GM21576 (cell line): ENCODE data around the gene MMEL1.
"Not testable (repeated sequence)": the region's sequence is repeated elsewhere in the genome, so short reads cannot be mapped to it uniquely, and the experiment has no call there.

Experiments used
- ATAC-seq: cut with Tn5 transposase; IDR thresholded peaks from one replicate; pipeline ENCODE4 v1.9.1; 2021; ENCODE audit warnings: mild to moderate bottlenecking, moderate library complexity; ENCODE audit not compliant: unreplicated experiment

The MMEL1 gene, protein sequence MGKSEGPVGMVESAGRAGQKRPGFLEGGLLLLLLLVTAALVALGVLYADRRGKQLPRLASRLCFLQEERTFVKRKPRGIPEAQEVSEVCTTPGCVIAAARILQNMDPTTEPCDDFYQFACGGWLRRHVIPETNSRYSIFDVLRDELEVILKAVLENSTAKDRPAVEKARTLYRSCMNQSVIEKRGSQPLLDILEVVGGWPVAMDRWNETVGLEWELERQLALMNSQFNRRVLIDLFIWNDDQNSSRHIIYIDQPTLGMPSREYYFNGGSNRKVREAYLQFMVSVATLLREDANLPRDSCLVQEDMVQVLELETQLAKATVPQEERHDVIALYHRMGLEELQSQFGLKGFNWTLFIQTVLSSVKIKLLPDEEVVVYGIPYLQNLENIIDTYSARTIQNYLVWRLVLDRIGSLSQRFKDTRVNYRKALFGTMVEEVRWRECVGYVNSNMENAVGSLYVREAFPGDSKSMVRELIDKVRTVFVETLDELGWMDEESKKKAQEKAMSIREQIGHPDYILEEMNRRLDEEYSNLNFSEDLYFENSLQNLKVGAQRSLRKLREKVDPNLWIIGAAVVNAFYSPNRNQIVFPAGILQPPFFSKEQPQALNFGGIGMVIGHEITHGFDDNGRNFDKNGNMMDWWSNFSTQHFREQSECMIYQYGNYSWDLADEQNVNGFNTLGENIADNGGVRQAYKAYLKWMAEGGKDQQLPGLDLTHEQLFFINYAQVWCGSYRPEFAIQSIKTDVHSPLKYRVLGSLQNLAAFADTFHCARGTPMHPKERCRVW

DNA sequence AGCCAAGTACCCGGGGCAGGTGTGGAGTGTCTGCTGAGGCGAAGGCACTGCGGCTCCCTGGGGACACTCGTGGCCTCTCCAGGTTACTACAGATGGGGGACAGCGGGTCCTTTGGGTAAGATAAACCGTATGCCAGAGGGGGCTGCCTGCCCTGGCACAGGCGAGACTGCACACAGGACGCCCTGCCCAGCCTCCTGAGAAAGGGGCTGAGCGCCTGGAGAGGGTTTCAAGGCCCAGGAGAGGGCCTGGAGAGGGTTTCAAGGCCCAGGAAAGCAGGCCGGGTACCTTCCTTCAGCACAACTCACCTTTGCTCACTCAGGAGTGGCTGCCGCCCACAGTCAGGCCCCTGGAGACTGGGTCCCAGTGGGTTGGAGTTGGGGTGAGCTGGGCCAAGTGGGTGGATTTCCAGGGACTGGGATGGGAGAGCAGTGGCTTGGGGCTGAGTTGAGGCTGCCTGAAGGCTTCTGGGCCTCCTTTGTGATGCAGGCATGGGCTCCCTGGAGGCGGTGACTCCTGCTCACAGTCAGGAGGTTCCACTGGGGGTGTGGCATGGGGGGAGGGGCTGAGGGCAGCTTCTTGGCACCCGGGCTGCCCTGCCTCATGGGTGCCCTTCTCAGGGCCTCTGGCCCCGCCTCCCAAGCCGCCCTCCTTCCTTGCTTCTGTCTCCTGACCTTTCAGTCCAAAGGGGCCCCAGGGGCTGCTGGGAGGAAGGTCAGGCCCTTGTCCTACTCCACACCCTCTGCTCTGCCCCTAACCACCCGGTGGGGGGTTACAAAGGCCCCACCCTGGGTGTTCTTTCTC lies at the start of gene MMEL1:
Gene MMEL1 (minus strand): TSS at position 456 of the 801 bp plus-strand sequence. CDS start 3,532 bp downstream, outside the sequence.
- no peak for ATAC-seq

- ATAC-seq = not testable (repeated sequence)
Observed at GRCh38 chr1:2676726-2677125, 43.9 kb upstream of the MMEL1 start.

DNA sequence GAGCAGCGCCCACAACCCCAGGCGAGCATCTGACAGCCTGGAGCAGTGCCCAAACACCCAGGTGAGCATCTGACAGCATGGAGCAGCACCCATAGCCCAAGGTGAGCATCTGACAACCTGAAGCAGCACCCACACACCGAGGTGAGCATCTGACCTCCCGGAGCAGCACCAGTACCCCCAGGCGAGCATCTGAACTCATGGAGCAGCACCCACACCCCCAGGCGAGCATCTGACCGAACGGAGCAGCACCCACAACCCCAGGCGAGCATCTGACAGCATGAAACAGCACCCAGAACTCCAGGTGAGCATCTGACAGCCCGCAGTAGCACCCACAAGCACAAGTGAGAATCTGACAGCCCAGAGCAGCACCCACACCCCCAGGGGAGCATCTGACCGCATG lies 38.8 kb upstream of the MMEL1 start:
- ATAC-seq = not testable (repeated sequence)

DNA sequence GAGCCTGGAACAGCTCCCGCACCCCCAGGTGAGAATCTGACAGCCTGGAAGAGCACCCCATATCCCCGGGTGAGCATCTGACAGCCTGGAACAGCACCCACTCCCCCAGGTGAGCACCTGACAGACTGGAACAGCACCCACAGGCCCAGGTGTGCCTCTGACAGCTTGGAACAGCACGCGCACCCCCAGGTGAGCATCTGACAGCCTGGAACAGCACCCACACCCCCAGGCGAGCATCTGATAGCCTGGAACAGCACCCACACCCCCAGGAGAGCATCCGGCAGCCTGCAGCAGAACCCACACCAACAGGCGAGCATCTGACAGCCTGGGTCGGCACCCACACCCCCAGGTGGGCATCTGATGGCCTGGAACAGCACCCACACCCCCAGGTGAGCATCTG lies 27.0 kb upstream of the MMEL1 start:
- not testable (repeated sequence) for ATAC-seq

DNA sequence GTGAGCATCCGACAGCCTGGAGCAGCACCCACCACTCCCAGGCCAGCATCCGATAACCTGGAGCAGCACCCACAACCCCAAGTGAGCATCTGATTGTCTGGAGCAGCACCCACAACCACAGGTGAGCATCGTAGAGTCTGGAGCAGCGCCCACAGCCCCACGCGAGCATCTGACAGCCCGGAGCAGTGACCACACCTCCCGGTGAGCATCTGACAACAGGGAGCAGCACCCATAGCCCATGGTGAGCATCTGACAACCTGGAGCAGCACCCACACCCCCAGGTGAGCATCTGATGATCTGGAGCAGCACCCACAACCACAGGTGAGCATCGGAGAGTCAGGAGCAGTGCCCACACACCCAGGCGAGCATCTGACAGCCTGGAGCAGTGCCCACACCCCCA lies 25.1 kb upstream of the MMEL1 start:
- not testable (repeated sequence) for ATAC-seq

DNA sequence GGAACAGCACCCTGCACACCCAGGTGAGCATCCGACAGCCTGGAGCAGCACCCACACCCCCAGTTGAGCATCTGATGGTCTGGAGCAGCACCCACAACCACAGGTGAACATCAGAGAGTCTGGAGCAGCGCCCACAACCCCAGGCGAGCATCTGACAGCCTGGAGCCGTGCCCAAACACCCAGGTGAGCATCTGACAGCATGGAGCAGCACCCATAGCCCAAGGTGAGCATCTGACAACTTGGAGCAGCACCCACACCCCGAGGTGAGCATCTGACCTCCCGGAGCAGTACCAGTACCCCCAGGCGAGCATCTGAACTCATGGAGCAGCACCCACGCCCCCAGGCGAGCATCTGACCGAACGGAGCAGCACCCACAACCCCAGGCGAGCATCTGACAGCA lies 24.3 kb upstream of the MMEL1 start:
- ATAC-seq = not testable (repeated sequence)

GRCh38 chr1:2655598-2656434 lies 23.0 kb upstream of the MMEL1 start:
- not testable (repeated sequence) for ATAC-seq

- ATAC-seq = not testable (repeated sequence)
Observed at GRCh38 chr1:2654443-2654948, 21.7 kb upstream of the MMEL1 start.

DNA sequence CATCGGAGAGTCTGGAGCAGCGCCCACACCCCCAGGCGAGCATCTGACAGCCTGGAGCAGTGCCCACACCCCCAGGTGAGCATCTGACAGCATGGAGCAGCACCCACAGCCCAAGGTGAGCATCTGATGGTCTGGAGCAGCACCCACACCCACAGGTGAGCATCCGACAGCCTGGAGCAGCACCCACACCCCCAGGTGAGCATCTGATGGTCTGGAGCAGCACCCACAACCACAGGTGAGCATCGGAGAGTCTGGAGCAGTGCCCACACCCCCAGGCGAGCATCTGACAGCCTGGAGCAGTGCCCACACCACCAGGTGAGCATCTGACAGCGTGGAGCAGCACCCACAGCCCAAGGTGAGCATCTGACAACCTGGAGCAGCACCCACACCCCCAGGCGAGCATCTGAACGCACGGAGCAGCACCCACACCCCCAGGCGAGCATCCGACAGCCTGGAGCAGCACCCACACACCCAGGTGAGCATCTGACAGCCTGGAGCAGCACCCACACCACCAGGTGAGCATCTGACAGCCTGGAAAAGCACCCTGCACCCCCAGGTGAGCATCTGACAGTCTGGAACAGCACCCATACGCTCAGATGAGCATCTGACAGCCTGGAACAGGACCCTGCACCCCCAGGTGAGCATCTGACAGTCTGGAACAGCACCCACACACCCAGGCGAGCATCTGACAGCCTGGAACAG lies 21.1 kb upstream of the MMEL1 start:
- not testable (repeated sequence) for ATAC-seq

GRCh38 chr1:2652926-2653571 lies 20.2 kb upstream of the MMEL1 start:
- ATAC-seq = not testable (repeated sequence)

- not testable (repeated sequence) for ATAC-seq
Observed at GRCh38 chr1:2652152-2652925, 19.5 kb upstream of the MMEL1 start.

GRCh38 chr1:2650967-2651645 lies 18.3 kb upstream of the MMEL1 start:
- ATAC-seq = no peak

DNA sequence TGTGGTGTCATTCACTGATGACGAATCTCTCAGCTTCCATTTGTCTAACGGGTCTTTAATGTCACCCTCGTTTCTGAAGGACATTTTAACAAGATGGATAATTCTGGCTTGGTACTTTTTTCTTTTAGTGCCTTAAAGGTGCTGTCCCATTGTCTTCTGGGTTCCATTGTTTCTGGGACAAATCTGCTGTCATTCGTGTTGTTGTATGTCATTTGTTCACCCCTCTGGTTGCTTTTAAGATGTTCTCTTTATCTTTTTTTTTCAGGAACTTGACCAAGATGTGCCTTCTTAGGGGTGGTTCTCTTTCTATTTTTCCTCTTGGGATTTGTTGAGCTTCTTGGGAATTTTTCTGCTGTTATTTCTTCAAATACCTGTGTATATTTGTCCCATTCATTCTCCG lies 14.0 kb upstream of the MMEL1 start:
- no peak for ATAC-seq

- ATAC-seq = no peak
Observed at GRCh38 chr1:2645776-2646175, 13.0 kb upstream of the MMEL1 start.

DNA sequence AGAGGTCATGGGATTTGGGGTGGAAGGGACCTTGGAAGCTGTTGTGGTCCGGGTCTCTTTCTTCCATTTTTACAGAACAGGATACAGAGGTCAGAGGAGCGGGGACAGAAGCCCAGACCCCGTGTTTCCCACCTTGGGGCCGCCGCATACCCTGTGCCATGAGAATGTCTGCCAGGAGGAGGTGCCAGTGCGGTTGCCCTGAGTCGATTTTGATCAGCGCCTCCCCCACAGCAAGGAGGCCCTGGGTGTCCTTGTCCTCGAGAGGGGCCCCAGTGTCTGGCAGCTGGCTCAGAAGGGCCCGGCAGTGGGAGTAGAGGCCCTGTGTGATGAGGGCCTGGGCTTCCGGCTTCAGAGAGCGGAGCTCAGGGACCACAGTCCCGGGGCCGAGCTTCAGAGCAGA lies 12.3 kb upstream of the MMEL1 start:
- ATAC-seq = no peak

DNA sequence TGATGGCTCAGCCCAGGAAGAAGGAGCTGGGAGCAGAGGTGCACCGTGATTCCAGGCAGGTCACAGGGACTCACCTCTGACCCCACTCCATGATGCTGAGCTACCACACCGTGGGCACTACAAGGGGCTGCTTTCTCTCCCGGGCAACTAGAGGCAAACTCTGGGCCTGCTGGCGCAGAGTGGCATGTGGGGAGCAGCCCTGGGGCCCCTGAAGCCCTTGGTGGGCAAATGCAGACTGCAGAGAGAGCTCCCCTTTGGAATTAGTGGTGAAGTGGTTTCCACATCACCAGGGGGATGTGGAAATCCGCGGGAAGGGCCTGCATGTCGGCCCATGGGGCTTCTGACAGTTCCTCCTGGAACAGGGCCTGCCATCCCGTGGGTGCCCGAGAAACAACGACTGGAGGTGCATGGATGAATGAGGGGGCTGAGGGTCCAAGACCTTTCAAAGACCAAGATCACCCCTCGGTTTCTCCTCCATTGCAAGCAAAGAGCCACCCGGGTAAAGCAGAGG lies 11.8 kb upstream of the MMEL1 start:
- ATAC-seq = no peak

- no peak for ATAC-seq
Observed at GRCh38 chr1:2644171-2644570, 11.4 kb upstream of the MMEL1 start.
